AG04449 (cell line): ENCODE data around the gene ZBTB43.

Experiments used
- CTCF ChIA-PET: fragments of 350-600 bp; formaldehyde crosslinking; extraction: SDS; loops from one replicate; lab custom pipeline; 2021; ENCODE audit warnings: antibody characterized with exemption; lab: Yijun Ruan, JAX
- POLR2A ChIA-PET: fragments of 400-600, 350-600 bp; formaldehyde crosslinking; extraction: SDS; loops from one replicate; lab custom pipeline; 2020; ENCODE audit warnings: antibody characterized with exemption, inconsistent platforms; lab: Yijun Ruan, JAX
- DNase-seq: peaks from one replicate; pipeline ENCODE4 v3.0.0-alpha.2; 2010; ENCODE audit warnings: low read depth, low spot score
- H3K4me3 ChIP-seq: 2 replicates; pipeline ENCODE4 v1.5.1; 2011; ENCODE audit warnings: low read depth, mild to moderate bottlenecking, control low read depth, low read length
- CTCF ChIP-seq: IDR thresholded peaks from one replicate; pipeline ENCODE4 v1.5.1; 2011; ENCODE audit warnings: mild to moderate bottlenecking, moderate library complexity, low read length, control low read depth, inconsistent platforms; ENCODE audit not compliant: insufficient read depth; ENCODE audit errors: missing control alignments

Gene ZBTB43

GRCh38 chr9:126830827-126831226 lies 26.0 kb downstream of the ZBTB43 start:
- CTCF ChIA-PET = no interaction called here
- POLR2A ChIA-PET = no interaction called here
- no peak for DNase-seq
- no peak overlapping the region for H3K4me3 ChIP-seq
- TF ChIP-seq CTCF = no peak

GRCh38 chr9:126832440-126832839 lies 27.6 kb downstream of the ZBTB43 start:
- no peak for TF ChIP-seq CTCF
- ChIA-PET CTCF (interaction anchor here (1.1 to 1.3 kb wide), 2 partner anchors 26 to 28 kb away, joined by 3 to 4 read pairs; partner anchors contain the start of gene ZBTB34), POLR2A (interaction anchor here (0.9 kb wide), 1 partner anchor 27 kb away, joined by 3 read pairs; no protein-coding TSS in a partner anchor)
- H3K4me3 ChIP-seq = no peak overlapping the region
- no peak for DNase-seq

GRCh38 chr9:126833020-126833419 lies 28.2 kb downstream of the ZBTB43 start:
- ChIA-PET CTCF (interaction anchor here (1.3 kb wide), 1 partner anchor 25 kb away, joined by 4 read pairs; no protein-coding TSS in a partner anchor), POLR2A (interaction anchor here (0.9 kb wide), 1 partner anchor 28 kb away, joined by 3 read pairs; no protein-coding TSS in a partner anchor)
- no peak for TF ChIP-seq CTCF
- no peak overlapping the region for H3K4me3 ChIP-seq
- DNase-seq = no peak

- POLR2A ChIA-PET = no interaction called here
- CTCF ChIA-PET = interaction anchor here (0.9 to 1.1 kb wide), 2 partner anchors 10 to 26 kb away, joined by 3 to 4 read pairs; partner anchors contain the start of gene ZBTB34
- TF ChIP-seq CTCF = no peak
These were observed 29.0 kb downstream of the ZBTB43 start for GRCh38 chr9:126833710-126834345.

GRCh38 chr9:126834672-126835071 lies 29.8 kb downstream of the ZBTB43 start:
- CTCF ChIA-PET = no interaction called here
- no peak for DNase-seq
- POLR2A ChIA-PET = no interaction called here
- no peak overlapping the region for H3K4me3 ChIP-seq
- TF ChIP-seq CTCF = no peak

More at GRCh38 chr9:126833710-126834345, 29.0 kb downstream of the ZBTB43 start:
- no peak overlapping the region for H3K4me3 ChIP-seq
- DNase-seq = no peak

- DNase-seq = no peak
- H3K4me3 ChIP-seq = no peak overlapping the region
- POLR2A ChIA-PET = interaction anchor here (0.6 kb wide), 1 partner anchor 18 kb away, joined by 3 read pairs; no protein-coding TSS in a partner anchor
- CTCF ChIA-PET = no interaction called here
- TF ChIP-seq CTCF = no peak
These were observed 31.4 kb downstream of the ZBTB43 start for GRCh38 chr9:126836216-126836615.
